Left forelimb (tissue), 1 donor: ENCODE results near the gene SBF1.
"Not testable (repeated sequence)": the region's sequence is repeated elsewhere in the genome, so short reads cannot be mapped to it uniquely, and the experiment has no call there.

Source experiments
- DNase-seq: peaks from one replicate; pipeline ENCODE4 v3.0.0-alpha.2; 2018; ENCODE audit warnings: low spot score

The SBF1 gene

DNA sequence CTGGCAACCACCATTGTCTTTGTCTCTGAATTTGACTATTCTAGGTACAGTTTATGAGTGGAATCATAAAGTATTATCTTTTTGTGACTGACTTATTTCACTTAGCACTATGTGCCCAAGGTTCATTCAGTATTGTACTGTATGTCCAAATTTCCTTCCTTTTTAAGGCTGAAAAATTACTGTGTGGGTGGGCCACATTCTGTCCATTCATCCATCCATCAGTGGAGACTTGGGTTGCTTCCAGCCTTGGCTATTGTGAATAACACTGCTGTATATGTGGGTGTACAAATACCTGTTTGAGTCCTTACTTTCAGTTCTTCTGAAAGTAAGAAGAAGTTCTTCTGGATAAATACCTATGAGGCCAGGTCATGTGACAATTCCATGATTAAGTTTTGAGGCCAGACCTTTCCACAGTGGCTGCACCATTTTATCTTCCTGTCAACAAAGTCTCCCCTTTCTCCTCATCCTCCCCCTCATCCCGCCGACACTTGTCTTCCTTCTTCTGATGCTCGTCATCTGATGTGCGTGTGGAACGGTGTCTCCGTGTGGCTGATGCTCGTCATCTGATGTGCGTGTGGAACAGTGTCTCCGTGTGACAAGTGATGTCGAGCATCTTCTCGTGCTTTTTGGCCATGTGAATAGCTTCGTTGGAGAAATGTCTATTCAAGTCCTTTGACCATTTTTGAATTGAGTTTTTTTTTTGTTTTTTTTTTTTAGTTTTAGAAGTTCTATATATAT, 49.5 kb downstream of the SBF1 start:
- DNase-seq, result no peak

DNA sequence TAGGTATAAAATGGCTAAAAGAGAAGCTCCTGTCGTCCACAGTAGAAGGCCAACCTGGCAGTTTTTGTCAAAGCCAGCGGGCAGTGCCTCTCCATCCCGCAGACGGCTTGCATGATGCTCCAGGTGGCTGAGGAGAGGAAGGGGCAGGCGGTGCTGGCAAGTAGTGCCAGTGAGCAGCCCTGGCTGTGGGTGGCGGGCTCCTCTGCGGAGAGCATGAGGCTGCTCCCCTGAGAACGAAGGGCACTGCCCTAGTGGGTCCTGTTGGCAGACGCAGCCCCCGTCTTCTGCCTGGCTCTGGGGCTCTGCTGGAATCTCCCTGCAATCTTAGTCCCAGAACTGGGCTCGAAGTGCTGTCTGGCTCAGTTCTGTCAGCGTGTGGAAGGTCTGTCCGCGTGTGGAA, 50.9 kb downstream of the SBF1 start:
- DNase-seq, result no peak

DNA sequence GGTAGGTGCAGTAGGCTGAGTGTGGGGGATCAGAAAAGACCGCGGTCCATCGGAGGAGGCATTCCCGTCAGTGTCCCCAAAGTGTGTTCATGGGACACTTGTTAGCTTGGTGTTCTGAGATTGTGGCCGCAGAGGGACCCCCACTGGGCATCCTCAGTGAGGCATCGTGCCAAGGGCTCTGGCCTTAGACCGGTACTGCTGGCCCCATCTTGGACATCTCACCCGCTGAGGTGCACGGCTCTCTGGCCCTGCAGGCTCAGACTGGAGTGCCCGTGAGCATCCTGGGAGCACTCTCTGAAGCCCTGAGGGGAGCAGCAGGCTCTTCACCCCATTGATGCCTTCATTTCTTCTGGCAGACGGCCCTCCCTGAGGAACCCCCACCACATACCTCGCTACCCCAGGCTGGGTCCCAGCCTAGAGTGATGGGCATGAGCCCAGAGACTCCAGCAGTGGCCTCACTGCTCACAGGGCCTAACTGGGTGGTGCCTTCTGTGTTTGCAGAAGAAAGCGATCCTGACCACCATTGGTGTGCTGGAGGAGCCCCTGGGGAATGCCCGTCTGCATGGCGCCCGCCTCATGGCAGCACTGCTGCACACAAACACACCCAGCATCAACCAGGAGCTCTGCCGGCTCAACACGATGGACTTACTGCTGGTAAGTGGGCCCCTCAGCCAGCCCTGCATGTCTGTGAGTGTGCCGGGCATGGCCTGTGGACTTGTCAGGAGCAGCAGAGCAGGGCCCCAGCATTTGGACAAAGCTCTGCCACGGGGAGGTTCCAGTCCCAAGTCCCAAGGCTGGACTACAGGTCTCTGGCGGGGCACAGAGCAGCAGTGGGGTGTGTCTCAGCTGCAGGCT, 51.6 kb downstream of the SBF1 start:
- no peak for DNase-seq

DNA sequence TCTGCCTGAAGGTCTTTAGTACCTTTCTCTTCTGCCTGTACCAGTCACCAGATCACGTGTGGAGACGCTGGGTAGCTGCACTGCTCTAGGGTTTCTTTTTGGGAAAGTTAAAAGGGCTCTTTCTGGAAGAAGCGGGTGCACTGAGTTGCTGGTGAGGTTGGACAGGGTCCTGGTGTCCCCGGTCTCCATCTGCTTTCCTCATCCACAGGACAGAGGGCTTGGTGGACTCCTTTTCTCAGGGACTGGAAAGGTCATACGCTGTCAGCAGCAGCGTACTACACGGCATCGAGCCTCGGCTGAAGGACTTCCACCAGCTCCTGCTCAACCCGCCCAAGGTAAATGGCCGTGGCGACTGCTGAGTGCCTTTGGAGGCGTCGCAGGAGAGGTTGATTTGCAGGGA, 52.8 kb downstream of the SBF1 start:
- no peak for DNase-seq

DNA sequence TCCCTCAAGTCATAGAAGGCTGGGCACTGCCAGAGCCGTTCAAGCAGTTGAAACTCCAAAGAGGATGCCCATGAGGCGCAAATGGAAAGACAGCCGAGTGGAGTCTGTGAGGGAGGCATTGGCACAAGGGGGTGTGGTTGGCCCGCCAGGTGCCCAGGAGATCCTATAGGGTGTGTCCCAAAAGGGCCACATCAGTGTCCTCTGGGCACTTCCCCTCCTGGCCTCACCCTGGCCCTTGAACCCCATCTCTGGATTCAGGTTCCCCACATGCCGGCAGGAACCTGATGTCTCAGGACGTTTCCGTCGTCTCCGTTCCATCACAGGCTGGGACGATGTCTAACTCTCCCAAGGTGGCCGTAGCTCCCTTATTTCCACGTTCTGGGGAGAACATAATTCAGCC, 54.3 kb downstream of the SBF1 start:
- no peak for DNase-seq

DNA sequence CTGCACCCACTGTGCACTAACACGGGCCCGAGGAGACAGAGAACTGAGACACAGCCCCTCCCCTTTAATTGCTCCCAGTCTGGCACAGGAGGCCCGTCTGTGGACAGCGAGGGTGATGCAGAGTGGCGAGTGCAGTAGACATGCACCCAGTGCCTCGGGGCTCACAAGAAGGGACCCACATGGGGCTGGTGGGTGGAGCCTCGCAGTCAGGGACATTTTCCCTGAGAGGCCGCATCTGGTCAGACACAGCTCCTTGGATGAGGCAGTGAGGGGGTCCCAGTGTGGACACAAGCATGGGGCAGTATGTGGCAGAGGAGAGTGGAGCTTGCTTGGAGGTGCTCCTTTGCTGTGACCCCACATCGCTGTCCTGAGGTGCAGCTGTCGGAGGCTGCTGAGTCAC, 54.8 kb downstream of the SBF1 start:
- DNase-seq, result no peak

DNA sequence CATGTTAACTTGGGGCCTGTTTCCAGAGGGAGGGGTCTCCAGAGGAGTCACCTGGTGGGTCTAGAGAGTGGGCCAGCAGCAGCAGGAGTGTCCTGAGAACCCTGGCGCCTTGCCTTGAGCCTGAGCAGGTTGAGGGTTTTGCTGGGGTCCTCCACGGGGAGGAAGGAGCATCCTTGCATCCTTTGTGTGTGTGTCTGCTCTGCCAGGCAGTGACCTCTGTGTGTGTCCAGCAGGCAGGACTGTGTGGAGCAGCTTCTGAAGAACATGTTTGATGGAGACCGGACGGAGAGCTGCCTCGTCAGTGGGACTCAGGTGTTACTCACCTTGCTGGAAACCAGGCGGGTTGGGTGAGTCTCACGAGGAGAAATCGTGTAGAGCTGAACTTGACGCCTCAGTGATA, 55.7 kb downstream of the SBF1 start:
- no peak for DNase-seq

DNA sequence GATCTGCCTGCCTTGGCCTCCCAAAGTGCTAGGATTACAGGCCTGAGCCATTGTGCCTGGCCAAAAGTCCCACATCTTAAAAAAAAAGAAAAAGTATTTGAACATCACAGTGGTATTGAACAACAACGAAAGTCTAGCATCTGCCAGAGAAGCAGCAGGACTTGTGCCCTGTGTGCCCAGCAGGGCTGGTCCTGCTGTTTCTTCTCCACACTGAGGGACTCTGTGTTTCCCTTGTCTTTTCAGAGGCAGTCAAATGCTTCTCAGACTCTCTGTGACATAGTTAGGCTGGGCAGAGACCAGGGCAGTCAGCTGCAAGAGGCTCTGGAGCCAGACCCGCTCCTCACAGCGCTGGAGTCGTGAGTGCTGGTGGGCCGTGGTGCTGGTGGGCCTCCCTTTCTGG, 56.2 kb downstream of the SBF1 start:
- no peak for DNase-seq

DNA sequence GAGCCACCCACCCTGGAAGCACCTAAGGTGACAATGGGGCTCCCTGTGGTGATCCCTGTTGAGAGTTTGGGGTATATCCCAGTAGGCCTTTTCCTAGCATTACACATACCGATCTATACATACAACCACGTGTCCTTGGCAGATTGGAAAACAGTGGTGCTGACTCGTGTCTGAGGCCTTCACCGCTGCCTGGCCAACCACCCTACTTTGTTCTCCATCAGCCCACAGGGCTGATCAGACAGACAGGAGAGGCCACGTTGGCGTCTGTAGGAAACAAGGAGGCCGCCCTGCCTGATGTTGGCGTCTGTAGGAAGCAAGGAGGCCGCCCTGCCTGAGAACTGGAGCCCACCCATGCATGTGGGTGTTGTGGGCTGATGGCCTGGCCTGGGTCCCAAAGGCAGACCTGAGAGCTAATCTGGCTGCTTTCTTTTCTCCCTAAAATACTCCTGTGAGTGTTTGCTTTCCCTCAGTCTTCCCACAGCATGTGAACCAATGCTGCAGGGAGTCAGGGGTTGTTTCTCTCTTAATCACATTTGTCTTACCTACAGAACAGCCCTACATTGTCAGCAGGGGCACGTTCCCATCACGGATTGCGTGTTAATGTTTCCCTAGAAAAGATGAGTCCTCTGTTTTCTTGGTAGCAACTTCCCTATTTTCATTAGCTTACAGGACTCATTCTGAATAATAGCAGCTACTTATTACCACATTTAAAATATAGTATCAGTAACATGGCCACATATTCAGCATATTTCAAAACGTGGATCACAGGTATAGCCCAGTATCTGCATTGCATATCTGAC, 57.2 kb downstream of the SBF1 start:
- no peak for DNase-seq

DNA sequence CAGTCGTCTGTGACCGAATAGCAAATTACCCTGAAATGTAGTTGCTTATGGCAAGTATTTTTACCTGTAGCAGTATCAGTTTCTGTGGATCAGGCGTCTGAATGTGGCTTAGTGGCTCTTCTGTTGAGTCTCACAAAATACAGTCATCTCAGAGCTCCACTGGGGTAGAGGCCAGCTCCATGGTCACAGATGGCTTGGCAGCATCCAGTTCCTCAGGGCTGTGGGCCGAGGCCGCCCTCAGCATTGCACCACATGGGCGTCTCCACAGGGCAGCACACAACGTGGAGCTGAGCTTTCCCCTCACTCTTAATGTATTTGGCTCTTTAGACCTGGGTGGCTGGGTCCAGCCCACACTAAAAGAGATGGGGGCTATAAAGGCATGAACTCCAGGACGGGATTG, 57.8 kb downstream of the SBF1 start:
- no peak for DNase-seq

DNA sequence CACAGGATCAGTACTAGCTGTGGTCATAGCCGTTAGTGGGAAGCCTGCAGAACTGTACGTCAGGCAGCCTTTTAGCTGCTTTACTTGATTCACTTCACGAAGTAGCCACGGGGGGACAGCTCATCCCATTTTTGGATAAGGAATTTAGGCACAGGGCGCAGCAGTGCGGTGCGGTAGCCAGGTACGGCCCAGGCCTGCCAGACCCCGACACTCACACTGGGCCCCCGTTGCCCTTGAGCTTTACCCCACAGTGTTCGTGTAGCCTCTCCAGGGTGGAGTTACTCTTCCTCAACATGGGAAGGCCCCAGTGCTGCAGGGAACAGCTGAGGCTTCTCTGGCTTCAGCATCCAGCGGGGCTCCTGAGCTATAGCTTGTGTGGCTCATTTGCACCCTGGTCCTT, 59.4 kb downstream of the SBF1 start:
- DNase-seq, result no peak

DNA sequence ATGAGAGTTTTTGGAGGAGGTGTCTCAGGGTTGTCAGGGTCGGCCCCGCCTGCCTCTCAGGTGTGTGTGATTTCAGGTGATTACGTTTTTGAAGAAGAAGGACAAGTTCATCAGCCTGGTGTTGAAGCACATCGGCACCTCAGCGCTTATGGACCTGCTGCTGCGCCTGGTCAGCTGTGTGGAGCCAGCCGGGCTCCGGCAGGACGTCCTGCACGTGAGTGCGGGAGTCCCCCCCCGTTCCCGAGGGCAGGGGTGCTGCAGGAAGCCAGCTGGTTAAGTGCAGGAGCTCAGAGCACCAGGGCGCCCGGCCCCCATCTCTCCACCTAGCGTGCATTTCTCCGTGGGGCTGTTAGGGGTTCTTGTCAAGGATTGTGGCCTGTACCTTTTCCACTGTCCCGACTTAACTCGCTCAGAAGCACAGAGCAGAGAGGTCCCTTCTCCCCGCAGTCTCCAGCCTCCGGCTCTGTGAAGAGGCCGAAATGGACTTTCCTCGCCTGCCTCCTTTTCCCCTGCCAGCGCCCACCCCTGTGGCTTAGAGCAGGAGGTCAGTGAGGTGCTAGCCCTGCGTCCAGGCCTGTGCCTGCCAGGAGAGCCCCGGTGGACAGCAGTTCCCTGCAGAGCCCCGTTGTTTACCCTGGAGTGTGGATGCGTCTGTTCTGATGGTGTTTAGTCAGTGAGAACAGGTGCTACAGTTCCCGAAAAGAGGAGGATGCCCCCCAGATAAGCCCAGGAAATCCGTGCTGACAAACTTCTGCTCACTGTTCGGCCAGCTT, 60.2 kb downstream of the SBF1 start:
- DNase-seq, result no peak

DNA sequence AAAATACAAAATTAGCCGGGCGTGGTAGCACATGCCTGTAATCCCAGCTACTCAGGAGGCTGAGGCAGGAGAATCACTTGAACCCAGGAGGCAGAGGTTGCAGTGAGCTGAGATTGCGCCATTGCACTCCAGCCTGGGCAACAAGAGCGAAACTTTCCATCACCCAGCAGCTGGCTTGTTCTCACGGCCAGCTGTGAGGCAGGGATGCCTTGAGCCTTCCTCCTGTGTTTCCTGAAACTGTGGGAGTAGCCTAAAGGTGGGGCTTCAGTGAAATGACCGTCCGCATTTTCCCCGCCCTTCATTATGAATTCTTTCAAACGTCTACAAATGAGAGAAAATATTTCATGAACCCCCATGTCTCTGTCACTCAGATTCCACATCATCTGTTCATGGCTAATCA, 65.9 kb downstream of the SBF1 start:
- DNase-seq, result not testable (repeated sequence)

DNA sequence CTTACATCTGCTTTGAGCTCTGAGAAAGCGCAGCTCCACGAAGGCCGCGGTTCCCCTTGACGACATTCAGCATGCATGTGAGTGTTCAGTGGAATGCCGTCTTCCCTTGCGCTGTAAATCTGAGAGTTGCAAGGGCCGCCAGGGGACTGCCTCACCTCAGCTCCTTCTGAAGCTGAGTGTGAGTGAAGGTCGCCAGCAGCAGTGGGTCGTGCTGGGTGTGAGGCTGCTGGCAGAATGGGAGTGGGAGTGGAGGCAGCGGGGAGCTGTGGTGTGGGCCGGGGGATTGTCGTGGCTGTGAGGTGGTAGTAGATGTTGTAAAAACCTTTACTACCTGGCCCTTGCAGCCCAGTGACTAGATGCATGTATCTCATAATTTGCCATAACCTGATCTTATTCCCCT, 66.5 kb downstream of the SBF1 start:
- DNase-seq, result no peak

DNA sequence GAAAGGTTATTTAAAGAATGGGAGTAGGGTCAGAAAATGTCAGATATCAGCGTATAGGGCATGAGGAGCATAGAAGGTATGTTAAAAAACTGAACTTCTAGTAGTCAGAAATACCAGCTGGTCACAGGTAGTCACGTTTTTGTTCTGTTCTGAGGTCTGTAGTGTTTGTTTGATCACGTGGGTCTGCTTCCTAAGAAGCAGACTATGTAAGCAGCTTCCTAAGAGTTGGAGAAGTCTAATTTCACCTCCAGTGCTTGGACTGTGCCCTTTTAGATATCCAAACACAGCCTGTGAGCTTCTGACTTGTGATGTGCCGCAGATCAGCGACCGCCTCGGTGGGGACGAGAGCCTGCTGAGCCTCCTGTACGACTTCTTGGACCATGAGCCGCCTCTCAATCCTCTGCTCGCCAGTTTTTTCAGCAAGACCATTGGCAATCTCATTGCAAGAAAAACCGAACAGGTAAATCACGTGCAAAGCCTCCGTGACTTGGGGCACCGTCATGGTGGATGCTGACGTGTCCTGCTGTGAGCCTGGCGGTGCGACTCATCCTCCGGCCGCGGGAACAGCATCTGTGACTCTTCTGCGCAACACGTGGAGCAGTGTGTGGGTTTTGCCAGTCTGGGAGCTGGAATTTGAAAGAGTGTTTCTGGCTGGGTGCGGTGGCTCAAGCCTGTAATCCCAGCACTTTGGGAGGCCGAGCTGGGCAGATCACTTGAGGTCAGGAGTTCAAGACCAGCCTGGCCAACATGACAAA, 68.2 kb downstream of the SBF1 start:
- no peak for DNase-seq

DNA sequence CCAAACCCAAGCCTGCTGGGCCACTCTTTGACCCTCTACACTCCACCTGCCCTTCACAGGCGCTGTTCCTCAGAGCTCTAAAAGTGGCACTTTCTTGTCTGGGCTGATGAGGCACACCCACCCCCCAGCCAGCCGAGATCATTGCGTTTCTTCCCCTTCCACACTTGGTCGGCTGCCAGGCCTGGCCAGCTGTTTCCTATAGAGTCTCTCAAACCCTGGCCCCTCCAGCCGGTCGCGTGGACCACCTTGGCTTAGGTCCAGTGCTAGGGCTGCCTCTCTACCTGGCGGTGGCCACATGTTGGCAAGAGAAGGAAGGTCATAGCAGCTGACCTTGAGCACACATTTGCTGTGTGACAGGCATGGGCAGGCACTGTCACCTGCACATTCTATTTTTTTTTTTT, 71.1 kb downstream of the SBF1 start:
- DNase-seq, result no peak

DNA sequence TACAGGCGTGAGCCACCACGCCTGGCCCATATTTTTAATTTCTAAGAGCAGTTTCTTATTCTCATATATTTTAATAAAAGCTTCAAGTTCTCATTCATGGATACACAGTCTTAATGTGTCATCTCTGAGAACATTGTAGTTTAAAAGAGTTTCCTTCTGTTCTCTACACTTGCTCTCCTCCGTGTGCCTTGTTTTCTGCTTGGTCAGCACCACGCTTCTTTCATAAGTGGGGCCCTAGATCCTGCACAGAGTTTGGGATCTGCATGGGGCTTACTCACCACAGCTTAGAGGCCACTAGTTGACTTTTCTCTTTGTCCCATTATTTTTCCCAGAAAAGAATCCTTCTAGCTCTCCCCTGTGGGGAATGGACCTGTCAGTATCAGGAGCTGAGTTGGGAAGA, 72.9 kb downstream of the SBF1 start:
- DNase-seq, result no peak

DNA sequence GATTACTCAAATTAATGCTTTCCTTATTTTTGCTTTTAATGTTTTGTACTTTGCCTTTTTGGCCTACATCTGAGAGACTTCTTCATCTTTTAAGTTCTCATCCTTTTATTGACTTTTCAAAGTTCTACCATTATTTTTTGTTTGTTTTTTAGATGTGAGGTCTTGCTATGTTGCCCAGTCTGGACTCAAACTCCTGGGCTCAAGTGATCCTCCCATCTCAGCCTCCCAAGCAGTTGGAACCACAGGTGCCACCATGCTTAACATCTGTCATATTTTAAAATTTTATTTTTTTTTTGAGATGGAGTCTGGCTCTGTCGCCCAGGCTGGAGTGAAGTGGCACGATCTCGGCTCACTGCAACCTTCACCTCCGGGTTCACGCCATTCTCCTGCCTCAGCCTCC, 73.9 kb downstream of the SBF1 start:
- no peak for DNase-seq

DNA sequence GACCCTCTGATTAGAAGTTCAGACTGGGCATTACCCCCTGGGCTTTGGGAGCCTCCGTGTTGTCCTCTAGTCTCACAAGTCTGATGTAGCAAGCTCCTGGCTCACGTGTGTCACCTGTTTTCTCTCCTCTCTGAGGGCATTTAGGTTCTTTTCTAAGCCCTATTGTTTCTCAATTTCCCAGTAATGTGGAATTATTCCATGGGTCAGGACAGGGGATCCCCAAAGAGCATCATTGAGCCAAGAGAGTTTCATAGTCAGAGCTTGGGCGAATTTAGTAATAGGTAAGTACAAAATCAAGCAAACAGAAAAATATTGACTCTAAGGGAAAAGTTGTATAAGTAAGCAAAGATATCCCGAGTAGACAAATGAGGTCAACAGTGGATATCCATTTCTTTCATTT, 74.4 kb downstream of the SBF1 start:
- no peak for DNase-seq

DNA sequence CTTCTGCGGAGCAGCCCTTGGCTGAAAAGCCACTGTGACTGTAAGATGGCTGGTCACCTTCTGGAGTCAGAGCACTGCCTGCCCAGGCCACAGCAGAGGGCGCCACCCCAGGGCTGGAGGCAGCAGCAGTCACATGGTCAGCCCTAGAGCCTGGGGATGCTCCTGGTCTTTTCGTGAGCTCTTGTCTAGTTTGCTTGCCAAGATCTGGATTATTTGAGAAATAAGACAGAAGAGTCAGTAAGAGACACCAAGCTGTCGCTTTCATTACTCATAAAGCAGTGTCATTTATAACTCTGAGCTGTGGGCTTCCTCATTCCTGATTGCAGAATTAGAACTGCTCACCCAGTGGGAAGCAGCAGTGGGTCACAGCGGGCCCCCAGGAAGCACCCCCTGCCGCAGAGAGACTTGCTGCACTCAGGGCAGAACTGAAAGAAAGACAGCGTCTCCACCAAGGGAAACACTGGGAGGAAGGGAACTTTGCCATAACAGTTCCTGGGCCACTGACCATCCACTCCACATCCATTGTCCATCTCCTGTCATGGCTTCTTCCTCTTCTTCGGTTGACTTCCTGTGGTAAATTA, 75.0 kb downstream of the SBF1 start:
- no peak for DNase-seq
